GM18861 (cell line): ENCODE measurements around the gene FBXL16.
"Not testable (repeated sequence)": the region's sequence is repeated elsewhere in the genome, so short reads cannot be mapped to it uniquely, and the experiment has no call there.

Experiments
- ATAC-seq: cut with Tn5 transposase; IDR thresholded peaks from one replicate; pipeline ENCODE4 v1.9.1; 2021; ENCODE audit not compliant: unreplicated experiment

The FBXL16 gene, protein sequence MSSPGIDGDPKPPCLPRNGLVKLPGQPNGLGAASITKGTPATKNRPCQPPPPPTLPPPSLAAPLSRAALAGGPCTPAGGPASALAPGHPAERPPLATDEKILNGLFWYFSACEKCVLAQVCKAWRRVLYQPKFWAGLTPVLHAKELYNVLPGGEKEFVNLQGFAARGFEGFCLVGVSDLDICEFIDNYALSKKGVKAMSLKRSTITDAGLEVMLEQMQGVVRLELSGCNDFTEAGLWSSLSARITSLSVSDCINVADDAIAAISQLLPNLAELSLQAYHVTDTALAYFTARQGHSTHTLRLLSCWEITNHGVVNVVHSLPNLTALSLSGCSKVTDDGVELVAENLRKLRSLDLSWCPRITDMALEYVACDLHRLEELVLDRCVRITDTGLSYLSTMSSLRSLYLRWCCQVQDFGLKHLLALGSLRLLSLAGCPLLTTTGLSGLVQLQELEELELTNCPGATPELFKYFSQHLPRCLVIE

DNA sequence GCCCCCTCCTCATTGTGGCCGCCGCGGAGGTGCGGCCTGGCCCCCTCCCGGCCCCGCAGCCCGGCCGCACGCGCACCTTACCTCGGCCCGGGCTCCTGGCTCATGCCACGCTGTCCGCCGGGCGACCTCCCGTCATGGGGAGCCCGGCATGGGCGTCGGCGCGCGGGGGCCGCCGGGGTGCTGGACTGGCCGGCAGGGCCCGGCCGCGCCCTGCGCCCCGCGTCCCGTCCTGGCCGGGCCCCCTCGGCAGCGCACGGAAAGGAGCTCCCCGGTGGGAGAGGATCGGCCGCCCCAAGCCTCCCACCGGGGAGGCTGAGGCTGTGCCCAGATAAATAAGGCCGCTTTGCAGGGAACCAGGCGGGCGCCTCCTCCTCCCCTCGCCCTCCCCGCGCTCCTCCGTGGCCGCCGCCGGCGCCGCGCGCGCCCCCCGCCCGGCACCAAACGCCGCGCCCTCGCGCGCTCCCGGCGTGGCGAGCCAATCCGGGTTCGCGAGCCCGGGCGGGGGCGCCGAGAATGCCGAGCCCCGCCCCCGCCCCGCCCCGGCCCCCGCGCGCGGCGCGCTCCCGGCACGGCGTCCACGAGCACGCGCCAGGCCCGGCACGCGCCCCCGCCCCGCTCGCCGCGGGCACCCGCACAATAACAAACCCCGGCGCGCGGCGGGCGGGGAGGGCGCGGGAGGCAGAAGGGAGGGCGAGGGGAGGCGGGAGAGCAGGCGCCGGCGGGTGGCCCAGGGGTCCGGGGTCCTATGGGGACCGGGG is at the start of gene FBXL16:
TSS of gene FBXL16 (minus strand) at position 371 of the 758 bp plus-strand sequence. CDS start 8,396 bp downstream, outside the sequence.
- no peak for ATAC-seq

DNA sequence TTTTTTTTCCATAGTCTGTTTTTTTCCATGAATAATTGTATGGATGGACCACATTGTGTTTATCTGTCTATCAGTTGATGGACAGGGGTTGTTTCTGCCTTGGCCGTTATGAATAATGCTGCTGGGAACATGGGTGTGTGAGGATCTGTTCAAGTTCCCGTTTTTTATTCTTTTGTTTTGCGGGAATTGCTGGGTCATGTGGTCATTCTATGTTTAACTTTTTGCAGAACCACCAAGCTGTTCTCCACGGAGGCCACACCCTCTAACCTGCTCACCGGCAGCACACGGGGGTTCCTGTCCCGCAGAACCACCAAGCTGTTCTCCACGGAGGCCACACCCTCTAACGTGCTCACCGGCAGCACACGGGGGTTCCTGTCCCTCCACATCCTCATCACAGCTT is 49.1 kb upstream of the FBXL16 start:
- no peak for ATAC-seq

DNA sequence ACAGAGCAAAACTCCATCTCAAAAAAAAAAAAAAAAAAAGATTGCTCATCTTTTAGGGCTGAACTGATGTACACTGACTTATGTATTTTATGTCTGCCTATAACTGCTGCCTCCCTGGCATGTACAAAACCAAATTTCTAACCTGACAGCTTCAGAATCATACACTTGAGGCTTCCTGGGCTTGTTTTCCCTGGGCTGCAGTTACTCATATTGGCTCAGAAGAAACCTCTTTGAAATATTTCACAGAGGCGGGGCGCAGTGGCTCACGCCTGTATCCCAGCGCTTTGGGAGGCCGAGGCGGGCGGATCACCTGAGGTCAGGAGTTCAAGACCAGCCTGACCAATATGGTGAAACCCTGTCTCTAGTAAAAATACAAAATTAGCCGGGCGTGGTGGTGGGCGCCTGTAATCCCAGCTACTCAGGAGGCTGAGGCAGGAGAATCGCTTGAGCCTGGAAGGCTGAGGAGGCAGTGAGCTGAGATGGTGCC is 48.6 kb upstream of the FBXL16 start:
- ATAC-seq, result not testable (repeated sequence)

DNA sequence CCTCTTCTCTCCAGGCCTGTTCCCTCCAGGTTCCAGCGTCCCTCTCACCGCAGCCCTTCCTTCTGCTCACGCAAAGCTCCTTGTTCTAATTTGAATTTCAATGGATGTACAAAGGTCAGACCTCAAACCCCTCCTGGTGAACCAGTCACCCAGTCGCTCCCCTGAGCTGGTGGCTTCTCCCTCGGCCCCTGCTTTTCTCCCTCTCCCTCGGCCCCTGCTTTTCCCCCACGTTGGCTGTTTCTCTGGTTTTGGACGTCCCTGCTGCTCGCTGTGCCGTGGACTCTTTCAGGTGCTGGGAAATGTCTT is 46.4 kb upstream of the FBXL16 start:
- ATAC-seq, result no peak

DNA sequence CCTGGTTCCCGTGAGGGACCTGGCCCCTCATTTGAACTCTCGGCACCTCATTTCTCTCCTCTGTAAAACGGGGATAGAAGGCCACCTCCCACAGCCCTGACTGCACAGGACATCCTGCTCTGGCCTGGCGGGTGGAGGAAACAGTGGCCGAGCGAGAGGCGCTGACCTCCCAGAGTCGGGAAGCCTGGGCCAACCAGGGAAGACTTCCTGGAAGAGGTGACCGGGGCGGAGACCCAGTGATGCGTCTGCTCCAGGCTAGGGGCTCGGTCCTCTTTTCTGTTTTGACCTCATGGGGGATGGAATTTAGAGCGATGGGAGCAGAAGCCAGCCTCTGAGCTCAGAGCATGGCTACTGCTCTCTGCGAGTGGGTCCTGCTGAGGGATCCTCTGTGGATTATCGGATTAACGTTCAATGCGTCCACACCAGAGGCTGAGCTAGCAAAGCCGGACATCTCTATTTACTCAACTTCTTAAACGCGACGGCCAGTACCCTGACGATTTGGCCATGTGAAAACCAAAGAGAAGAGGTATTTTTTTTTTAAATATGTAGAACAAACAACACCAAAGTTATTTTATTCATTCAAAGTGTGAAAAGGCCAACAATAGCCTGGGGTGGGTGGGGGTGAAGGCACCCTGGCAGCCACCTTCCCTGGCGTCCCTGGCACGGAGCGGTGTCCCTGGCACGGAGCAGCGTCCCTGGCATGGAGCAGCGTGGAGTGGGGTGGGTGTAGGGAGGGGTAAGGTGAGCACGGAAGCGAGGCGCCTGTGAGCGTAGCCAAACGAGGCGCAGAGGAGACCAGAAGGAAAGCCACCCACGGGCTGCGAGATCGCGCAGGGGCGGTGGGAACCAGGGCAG is 45.8 kb upstream of the FBXL16 start:
- no peak for ATAC-seq

DNA sequence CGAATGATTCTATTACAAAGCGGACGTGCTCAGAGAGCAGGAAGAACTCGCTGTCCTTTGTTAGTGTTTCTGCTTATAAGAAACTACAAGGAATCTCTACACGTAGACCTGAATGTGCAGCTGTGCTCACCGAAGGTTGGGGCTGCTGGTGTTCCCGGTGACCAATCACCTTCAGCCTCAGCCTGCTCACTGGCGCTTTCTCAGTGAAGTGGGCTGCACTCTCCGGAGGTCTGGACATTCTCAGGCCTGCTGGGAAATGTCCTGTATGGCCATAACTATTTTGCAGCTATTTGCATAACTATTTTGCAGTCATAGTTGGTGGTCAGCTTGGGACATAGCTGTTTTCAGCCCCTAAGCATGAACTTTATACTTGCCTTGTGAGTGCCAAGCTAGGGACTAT is 44.9 kb upstream of the FBXL16 start:
- ATAC-seq, result no peak

DNA sequence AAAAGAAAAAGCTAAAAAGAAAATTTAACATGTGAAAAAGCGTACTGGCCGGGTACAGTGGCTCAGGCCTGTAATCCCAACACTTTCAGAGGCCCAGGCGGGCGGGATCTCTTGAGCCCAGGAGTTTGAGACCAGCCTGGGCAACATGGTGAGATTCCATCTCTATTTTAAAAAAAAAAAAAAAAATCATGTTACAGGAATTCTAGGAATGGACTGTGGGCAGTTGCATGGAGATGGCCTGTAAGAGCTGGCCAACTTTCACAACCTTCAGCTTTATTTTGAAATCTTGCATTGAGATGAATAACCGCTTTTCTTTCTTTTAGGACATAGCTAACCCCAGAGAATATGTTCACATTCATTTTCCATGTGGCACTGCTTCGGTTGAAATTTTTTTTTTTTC is 43.4 kb upstream of the FBXL16 start:
- ATAC-seq, result no peak

DNA sequence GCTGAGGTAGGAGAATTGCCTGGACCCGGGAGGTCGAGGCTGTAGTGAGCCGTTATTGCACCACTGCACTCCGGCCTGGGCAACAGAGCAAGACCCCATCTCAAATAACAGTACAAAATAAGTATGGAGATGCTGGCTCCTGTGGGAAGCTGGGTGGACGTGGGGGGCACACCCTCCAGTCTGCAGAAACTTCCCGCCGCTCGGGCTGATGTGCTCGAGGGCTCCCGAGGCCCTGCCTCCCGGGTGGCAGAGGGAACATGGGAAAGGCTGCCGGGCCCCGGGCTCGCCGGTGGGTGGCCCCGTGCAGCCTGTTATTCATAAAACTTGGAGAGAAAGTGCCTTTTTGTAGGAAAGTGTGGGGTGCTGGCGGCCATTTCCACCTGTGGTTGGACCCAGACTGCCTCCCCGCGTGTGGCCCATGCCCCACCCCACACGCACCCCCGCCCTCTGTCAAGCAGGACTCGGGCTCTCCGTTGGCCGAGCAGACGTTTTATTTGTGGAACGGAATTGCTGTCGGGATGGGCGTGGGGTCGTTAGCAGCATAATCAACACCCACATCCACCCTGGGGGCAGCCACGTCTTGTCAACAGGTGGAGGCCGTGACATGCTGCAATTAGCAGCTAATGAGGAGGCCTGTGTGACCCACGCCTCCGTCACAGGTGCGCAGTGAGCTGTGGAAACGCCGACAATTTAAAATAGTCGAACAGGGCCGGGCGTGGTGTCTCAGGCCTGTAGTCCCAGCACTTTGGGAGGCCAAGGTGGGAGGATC is 42.6 kb upstream of the FBXL16 start:
- ATAC-seq, result no peak

DNA sequence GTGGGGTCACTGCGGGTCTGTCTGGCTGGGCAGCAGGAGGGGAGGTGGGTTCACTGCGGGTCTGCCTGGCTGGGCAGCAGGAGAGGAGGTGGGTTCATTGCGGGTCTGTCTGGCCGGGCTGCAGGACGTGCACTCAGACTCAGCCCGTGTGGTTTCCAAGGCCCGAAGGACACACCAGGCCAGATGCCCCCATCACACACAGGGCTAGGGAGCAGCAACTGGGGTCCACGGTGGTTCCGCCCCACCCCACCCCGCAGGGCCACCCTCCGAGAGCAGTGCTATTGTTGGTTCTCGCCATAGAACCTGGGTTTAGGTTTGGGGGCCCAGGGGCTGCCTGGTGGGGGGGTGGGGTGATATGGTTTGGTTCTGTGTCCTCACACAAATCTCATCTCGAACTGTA is 41.0 kb upstream of the FBXL16 start:
- no peak for ATAC-seq

DNA sequence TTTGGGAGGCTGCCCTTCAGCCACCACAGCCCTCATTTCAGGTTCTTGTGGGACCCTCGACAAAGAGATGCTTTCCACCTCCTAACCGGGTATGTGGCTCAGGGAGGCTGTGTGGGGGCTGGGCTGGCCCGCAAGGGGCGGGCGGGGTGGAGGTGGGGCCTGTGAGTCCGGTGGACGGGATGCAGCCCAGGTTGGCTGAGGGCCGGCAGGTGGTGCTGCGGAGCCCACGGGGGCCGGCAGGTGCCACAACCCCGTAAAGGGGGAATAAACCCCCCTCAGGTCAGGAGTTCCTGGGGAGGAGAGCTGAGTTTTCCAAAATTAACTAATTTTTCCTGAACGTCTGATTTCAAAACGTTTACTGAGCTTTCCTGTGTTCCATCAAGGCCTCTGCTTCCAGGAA is 40.1 kb upstream of the FBXL16 start:
- no peak for ATAC-seq

DNA sequence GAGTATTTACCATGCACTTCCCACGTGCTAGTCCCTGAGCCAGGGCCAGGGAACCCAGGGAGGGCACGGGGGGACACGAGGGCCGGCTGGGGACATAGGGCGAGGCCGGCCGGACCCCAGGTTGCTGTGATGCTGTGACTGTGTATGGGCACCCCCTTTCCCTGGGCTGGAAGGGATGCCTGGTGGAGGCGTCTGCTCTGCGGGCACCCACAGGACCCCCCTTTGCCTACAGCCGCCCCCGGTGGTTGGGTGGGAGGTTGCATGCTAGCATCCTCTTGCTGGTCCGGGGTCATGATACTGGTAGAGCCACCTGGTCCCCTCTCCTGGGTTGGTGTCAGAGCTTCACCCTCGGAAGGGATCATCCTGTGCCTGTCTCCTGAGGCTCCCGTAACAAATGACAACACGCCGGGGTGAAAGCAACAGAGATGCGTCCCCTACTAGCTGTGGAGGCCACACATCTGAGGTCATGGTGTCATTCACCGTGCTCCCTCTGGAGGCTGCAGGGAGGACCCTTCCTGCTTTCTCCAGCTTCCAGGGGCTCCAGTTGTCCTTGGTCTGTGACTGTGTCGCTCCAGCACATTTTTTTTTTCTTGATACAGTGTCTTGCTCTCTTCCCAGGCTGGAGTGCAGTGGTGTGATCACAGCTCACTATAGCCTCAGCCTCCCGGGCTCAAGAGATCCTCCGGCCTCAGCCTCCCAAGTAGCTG is 38.3 kb upstream of the FBXL16 start:
- no peak for ATAC-seq

DNA sequence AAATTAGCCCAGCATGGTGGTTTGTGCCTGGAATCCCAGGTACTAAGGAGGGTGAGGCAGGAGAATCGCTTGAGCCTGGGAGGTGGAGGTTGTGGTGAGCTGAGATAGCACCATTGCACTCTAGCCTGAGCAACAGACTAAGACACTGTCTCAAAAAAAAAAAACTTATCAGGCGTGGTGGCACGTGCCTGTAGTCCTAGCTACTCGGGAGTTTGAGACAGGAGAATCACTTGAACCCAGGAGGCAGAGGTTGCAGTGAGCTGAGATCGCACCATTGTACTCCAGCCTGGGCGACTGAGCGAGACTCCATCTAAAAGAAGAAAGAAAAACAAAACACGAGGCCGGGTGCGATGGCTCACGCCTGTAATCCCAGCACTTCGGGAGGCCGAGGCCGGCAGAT is 37.3 kb upstream of the FBXL16 start:
- not testable (repeated sequence) for ATAC-seq

DNA sequence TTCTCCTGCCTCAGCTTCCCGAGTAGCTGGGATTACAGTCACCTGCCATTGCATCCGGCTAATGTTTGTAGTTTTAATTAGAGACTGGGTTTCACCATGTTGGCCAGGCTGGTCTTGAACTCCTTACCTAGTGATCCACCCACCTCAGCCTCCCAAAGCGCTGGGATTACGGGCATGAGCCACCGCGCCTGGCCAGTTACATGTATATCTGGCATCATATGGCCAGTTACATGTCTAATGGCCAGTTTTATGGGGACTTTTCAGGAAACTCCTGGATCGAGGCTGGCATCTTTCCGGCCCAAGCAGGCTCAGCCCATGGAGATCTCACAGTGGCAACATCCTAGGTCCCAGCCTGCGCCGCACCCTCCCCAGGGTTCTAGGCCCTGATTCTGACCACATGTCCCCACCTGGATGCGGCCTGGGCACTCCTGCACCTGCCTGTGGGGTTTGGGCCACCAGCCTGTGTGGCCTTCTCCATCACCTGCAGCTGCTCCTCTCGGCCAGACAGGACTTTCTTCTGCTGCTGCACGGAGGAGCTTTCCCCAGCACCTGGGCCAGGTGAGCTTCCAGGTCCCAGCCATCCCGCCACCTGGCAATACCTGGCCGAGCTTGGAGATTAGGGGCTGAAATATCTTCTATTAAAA is 36.5 kb upstream of the FBXL16 start:
- no peak for ATAC-seq

DNA sequence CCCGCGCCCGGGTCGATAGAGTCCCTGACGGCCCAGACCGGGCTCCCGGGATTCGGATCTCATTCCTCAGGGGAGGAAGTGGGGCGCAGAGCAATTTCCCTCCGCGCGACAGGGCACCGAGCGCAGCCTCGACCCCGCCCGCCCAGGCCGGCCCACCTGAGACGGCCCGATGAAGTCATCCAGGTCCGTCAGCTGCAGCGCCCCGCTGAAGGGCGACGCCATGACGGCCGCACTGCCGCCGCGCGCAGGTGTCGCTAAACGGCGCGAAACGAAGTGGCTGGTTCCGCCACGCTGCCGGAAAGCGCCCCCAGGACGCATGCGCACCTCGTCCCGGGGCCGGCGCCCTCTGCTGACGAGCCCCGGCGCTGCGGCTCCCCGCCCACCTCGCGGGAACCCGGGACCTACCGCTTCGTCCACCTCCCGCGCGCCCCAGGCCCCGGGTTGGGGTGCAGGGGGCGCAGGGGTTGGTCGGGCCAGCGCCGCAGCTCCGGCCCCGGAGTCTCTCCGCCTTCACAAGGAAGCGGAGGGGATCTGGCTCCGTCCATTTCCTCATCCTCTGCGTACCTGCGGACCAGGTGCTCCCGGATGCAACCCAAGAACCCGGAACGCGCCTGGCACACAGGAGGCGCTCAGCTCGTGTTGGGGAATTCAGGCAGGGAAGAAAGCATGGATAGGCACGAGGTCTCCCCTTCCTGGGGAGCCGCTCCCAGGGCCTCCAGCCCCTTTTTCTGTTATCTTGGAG is 35.3 kb upstream of the FBXL16 start, which contains the start of gene CIAO3:
TSS of gene CIAO3 (minus strand) at position 234 of the 742 bp plus-strand sequence. CDS start at position 222, 12 bp downstream.
- ATAC-seq, result peak; percentile 78

DNA sequence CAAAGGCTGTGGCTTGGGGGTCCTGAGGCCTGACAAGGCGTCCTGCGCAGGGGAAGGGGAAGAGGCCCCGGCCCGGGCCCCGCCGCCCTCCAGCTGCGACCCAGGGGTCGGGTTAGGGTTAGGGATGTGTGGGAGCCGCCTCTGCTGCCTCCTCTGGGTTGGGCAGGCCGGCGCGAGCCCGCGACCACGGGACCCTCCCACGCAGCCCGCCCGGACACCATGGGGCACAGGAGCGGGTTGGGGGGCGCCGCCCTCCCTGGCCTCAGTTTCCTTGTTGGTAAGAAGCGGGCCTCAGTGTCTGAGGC is 34.8 kb upstream of the FBXL16 start:
- ATAC-seq, result no peak

DNA sequence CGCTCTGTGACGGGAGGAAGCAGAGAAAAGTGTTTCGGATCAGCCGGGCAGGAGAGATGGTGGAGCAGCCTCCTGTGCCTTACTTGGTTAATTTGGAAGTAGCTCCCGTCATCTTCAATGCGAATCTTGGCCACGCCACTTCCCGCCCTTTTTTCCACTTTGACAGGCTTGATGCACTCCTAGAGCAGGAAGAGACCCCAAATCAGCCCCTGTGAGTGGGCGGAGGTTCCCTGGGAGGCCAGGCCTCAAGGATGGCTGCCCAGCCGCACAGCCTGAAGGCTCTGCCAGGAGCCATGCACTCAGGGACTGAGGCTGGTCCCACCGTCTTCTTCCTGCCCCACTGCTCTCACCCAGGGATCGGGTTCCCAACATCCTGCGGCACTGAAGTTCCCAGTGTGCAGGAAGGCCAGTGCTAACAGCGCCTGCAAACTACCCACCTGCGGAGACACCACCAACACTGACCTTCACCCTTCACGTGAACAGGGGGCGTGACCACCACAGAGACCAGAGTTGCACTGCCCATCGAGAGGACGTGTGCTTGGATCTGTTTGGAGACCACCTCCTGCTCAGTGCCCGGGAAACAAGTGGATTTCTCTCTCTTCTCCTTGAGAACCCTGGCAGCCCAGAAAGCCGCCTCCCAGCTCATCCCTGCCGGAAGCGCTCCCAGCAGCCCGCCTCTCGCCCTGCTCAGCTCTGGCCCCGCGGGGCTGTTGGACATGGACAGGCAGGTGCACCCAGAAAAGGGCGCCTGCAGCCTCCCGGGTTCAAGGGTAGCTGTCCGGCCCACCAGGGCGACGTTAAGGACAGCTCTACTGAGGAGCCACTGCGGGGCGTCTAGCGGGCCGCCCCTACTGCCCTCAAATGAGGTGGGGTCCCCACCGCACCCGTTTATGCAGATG is 34.2 kb upstream of the FBXL16 start:
- no peak for ATAC-seq

DNA sequence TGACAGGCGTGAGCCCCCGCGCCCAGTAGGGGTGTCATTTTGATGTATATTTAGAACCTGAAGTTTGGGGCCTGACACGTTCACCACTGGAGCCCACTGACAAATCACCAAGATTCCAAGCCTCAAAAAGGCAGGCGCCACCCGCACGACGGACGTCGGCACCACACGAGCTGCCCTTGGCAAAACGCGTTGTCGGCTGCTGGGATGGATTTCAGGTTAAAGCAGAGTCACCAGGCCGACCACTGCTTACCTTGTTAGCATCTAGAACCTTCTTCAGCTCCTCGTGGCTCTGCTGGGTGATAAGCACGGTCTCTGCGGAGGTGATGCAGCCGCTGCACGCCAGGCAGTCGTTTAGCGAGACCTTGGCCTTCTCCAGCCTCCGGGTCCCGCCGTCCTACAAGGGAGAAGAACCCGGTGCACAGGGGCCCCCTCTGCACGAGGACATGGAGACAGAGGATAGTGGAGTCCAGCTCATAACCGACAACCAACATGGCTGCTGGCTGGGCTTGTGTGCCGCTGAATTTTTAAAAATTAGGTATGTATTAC is 31.4 kb upstream of the FBXL16 start:
- no peak for ATAC-seq
